HG02588 (cell line): ENCODE data around the gene CST3.

Experiments used
- ATAC-seq: cut with Tn5 transposase; IDR thresholded peaks from one replicate; pipeline ENCODE4 v1.9.1; 2021; ENCODE audit warnings: mild to moderate bottlenecking, moderate library complexity; ENCODE audit not compliant: unreplicated experiment

CST3 gene

DNA sequence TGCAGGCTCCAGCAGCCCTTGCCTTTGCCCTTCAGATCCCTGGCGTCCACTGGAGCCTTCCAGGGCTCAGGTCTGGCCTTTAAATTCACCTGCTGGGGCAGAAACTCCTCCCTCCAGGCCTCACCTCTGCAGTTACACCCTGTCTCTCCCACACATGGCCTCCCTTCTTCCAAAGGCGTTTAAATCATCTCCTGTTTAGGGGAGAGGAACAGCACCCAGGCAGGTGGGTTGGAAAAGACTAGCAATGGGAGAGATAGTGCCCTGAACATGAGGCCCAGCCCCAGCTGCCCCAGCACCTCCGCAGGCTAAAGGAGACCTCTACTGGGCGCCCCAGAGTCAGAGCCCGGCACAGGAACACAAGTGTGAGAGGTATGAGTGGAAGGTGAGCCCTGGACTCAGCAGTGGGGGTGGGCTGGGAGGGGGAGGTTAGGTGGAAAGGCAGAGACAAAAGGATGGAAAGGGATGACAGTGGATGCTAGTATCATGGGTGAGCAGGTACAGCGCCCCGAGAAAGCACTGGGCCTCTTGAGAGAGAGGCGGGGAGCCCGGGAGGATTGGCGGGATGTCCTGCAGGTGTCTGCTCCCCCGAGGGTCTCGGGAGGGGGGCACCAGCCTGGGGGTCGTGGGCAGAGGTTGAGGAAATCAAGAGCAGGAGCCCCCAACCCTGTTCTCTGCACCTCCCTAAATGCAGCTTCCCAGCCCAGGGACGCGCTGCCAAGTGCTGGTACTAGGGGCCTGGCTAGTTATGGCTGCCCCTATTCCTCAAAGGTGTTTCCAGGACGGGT lies 31.7 kb downstream of the CST3 start, which contains the start of gene CST9:
Gene CST9, minus strand, starts transcription at position 51 of the 785 bp plus-strand sequence. CDS start 53 bp downstream, outside the sequence.
- no peak for ATAC-seq

DNA sequence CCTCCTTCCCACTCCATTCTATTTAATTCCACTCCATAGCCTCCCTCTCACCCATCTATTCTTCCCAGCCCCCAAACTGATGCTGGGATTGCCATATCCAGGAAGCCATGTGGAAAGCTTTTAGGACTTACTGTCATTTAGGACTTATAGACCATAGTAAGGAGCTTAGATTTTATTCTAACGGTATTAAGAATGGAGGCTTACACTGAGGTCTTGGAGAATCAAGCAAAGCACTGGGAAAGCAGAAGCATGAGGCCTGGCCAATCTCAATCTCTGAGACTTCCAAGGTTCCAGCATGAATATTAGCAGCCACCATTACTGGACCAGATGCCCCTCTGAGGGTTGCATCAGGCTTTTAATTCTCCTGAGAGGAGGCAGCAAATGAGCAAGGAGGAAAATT lies 33.4 kb downstream of the CST3 start:
- ATAC-seq = no peak

DNA sequence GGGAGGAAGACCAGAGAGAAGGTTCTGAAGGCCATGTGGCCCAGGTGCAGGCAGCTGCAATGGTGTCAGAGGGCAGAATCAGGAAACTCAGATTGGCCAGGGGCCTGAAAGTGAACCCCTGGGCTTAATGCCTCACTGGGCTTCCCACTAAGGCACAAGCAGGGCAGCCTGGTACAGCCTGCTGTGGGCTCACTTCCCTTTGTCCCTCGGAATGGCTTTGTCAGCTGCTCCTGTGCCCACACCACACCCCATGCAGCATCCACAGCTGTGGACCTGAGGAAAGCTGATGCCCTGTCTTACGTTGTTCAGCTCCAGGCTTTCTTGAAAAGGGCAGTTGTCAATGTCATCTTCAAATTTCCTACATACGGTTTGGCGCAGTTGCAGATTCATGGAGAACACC lies 34.4 kb downstream of the CST3 start:
- ATAC-seq = no peak

DNA sequence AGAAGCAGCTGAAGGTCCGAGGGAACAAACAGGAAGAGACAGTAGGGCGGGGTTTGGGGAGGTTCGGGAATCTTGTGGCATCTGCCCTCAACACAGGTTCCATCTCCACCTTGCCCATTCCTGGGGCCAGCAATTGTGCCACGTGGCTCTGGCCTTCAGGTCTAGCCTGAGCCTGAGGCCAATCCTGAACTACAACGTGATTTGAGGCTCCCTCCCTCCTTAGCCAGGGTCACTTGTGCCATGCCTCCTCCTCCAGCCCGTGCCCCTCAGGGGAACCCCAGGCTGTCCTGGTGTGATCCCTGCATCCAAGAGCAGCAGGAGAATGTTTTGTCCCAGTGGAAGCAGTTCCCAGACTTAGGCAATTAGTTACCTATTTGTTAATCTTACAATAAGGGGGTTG lies 35.1 kb downstream of the CST3 start:
- ATAC-seq = no peak

DNA sequence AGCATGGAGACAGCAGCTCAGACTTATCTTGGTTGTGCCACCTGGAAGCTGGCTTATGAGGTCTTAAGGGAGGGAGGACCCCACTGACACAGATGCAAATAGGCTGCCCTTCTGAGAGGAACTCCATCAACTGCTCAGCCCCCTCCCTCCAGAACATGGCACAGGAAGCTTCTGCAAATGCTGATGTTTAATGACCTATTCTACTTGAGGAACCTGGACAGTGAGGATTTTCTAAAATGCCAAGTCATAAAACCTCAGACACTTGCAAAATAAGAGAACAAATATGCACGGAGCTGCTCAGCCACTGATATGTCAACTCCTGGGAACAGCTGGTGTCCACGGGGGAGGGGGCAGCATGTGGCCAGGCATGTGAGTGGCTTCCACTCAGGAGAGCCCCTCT lies 35.5 kb downstream of the CST3 start:
- ATAC-seq = no peak

DNA sequence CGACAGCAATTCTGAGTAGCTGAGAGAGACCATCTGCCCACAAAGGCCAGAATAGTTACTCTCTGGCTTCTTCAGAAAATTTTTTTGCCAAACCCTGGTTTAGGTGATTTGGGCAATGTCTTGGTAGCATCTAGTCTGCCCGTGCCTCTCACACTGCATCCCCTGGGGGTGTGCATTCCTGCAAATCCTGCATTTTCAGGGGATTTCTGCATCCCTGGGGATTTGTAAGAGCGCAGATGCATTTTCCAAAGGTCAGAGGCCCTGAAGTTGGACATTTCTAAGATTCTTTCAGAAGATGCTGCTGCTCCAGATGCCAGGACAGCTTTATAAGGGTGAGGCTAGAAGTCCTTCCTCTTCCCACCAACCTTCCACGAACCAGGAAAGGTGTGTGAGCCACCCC lies 36.0 kb downstream of the CST3 start:
- no peak for ATAC-seq

DNA sequence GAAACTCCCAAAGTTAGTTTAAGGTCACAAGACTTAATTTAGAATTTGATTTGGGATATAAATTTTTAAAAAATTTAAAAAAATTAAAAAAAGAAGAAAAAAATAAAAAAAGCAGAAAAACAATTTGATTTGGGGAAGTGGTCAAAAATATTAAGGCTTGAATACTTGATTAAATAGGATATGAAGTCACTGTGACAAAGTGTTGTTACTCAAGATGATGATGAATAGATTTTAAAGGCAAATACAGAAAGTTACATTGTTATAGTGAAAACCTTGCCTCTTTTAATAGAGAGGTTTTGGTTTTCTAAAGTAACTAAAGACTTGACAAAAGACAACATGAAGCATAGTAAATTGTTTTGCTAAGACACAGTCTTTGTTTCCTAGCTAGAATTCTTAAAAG lies 39.3 kb downstream of the CST3 start:
- no peak for ATAC-seq

DNA sequence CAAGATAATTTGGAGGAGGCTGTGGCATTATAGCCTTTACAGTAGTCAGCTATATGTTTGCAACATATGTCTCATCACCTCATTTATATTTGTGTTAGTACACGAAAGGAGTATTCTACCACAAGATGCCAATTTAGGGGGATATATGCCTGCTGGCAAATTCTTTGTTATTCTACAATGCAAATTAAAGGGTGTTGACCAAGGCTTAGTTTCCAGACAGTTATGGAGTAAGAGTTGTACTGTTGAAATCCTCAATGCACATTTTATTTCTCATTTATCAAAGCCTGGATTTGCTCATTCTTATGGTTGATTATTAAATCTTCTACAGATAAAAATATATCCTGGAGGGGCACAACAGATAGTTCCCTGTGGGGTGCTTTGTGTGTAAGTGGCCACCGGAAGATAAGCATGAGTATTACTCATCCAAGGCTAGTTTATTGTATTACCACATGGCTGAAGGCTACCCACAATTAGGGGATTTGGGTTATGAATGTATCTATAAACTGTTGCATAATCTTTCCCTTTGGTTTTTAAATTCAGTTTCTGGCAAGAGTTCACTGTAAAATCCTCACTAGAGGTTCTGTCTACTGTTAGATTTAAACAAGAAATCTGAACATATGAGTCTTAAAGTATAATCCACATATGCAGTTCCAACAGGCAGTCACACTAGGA lies 41.0 kb downstream of the CST3 start:
- ATAC-seq = no peak

DNA sequence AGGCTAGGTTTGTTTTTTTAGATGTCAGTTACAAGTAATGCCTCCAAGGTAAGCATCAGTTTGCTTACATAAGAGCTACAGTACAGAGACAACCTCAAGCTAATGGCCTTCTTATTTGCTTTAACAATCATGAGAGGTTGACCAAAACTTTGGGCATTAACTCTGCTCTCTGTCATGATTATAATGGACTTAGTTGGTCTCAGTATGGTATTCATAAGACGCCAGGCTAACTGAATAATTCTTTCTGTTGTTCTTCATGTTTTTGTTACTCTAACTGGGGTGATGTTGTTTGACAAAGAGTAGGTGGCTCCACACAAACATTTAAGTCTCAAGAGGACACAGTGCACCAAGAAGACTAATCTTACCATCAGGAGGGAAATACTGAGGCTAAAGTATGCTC lies 41.8 kb downstream of the CST3 start:
- no peak for ATAC-seq

DNA sequence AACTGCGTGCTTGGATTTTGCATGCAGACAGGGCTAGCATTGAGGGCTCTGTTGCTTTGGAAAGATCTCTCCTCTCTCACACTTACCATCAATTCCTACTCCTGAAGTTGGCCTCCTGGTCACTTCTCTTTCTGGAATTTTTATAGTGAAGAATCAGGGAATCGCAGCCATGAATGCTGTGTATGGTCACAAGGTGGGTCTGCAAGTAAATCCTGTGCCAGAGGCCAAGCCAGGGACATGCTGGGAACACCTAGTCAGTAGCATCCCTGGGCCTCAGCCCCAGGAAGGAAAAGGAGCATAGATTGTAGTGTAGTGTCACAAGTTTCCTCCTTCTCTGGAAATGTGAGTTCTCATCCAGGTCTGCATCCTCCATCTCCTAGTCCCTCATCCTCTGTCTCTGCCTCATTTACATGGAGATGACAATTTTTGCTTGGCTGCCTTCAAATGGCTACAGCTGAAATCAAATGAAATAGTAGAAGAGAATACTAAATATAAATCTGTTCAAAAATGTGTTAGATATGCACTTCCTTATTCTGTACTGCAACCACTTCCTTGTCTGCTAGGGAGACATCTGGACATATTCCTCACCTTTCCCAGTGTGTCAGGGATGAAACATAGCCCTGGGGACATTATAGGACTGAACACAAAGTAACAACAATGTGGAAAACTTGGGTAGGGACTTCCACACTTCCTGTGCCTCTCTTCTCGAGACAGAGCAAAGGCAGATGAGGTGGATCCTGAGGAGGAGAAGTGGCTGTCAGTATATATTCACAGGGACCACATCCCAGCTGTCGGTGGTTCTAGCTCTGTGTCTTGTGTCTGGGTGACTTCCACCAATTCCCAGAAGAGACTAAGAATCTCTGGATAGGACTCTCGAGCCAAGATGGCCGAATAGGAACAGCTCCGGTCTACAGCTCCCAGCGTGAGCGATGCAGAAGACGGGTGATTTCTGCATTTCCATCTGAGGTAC lies 49.0 kb downstream of the CST3 start:
- ATAC-seq = no peak

DNA sequence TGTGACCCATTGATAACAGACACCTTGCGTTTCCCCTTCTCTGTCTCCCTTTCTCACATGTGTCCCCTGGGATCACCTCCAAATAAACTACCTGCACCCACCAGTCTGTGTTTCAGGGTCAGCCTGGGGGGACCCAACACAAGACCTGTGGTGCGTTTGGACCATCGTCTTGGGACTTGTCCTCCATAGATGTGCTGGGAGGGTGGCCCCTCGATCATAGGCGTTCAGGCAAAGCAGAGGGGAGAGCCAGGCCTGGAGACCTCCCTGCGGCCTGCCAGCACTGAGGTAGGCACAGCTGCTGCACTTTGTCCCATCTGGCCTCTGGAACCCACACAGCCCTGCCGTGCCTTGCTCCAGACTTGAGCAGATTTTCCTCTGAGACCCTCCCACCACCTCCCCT lies 50.1 kb downstream of the CST3 start:
- ATAC-seq = no peak

DNA sequence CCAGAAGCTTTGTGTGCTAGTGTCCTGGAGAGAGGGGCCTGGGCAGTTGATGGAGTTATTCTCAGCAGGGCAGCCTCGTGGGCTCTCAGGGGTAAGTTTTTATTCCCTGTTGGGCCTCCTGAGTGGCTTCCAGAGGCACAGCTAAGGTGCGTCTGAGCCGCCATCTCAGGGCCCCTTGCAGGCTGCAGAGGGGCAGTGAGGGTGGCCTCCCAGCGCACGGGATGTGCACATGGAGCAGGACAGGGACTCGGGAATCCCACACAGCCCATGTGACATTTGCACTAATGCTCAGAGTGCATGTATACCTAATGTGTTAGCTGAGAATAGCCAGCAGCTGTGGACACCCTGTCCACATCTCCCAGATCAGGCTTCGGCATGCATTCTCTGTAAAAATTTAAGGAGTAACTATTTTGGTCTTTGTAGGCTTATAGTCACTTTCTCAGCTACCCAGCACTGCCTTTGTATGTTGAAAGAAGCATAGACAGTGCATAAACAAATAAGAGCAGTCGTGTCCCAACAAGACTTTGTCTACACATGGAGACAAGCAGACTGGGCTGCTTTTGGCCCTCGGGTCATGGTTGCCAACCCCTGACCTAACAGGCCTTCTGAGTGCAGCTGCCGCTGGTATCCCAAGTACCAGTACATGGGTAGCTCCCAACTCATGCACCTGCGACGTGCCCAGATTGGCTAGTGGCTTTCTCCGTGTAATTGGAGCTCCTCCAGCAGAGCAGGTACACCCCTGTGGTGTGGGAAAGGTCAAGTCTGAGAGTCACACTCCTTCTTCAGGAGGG lies 50.8 kb downstream of the CST3 start:
- no peak for ATAC-seq

DNA sequence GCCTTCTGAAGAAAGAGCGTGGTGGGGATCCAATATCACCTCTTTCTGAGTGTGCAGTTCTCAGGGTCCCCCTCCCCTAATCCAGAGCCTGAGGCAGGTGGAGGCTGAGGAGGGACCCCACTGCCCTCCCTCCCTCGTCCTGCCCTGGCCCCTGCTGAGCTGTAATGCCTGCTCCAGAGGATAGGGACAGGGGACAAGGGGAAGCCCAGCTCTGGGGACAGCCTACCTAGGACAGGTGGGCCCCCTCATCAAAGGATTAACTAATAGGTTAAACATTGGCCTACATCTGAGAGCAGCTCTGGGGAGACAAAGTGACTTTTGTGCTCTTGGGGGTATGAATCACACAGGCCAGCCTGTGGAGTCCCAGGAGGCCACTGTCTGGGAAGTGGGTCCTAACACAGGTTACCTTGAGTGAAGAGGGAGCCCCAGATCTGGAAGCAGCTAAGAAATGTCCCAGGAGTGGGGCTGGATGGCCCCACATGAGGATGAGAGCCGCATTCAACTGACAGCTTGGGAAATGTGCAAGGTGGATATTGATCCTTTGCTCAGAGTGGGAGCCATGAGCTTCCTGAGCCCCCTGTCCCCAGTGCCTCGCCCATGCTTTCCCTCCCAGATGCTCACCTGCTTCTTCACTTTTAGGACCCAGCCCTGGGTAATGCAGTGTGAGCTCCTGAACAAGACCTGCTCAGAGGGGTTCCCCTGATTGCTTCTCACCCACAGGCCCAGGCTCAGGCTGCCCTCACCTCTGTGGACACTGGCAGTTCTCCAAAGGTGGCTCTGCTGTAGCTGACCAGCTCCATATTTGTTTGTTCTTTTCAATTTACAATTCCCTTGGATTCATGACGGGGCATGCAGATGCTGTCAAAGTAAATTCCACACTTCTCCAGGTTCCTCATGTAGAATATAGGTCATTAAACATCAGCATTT lies 51.7 kb downstream of the CST3 start:
- no peak for ATAC-seq

DNA sequence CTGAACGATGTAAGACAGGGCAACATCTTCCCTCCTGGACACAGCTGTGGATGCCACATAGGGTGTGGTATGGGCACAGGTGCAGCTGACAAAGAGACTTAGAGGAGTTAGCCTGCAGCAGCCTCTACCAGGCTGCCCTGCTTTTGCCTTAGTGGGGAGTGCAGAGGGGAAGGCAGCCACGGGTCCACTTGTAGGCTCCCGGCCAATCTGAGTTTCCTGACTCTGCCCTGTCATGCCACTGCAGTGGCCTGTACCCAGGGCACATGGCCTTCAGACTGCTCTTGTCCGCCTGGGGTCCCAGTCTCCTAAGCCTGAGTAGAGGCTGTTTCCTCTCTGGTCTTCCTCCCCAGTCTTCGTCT lies 52.3 kb downstream of the CST3 start:
- no peak for ATAC-seq

DNA sequence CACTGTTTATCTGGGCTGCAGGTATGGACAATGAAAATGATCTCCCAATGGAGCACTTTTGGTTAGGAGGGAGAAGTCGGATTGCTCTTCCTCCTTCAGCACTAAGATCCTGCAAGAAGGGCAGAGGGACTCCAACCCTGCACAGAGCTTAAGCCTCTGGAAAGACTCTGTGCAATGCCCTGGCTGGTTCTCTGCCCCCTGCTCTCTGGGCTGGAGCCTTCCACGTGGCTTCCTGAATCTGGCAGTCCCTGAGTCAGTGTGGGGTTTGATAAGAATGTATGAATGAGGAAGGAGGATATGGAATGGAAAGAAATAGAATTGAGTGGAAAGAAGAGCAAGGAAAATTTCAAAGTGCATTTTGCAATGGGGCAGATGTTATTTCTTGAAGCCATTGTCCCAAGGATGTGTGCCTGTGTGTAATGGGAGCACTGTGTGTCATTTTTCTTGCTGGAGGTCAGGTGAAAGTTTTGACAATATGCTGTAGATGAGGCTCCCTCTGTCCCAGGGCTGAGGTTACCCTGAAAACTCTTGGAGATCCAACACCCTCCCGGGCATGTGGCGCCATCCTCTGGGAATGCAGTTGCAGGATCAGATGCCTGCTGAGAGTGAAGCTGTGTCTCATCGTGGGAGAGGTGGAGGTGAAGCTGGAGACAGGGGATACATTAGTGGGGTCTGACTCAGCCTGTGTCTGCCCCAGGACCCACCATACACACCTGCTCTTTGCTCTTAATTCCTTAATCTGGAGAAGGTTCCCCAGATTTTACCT lies 53.1 kb downstream of the CST3 start:
- ATAC-seq = no peak
